HepG2 (cell line): Measurements from ENCODE around the gene GNL2. TPM values are rescaled to one million over a fixed set of nuclear protein-coding genes. Genes with fewer than 3 reads are reported as not detected.

Source experiments
- GABPA ChIP-seq, 2 experiments: IDR thresholded peaks; 2 replicates each; pipeline ENCODE4 v1.6.1; 2011 to 2016; ENCODE audit warnings: low read depth in 2 of 2, low read length in 1 of 2, missing biosample characterization in 1 of 2, missing genetic modification characterization in 1 of 2
- GABPB1 ChIP-seq: IDR thresholded peaks from 2 replicates; pipeline ENCODE4 v1.6.1; 2016; ENCODE audit warnings: mild to moderate bottlenecking, missing genetic modification reagents, moderate library complexity, missing compliant biosample characterization
- GPN1 ChIP-seq: sonication (generic); formaldehyde crosslinking; IDR thresholded peaks from 2 replicates; pipeline ENCODE4 v1.5.1; 2020; ENCODE audit warnings: missing genetic modification reagents, borderline replicate concordance
- IRF2 ChIP-seq: IDR thresholded peaks from 2 replicates; pipeline ENCODE4 v1.6.1; 2018; ENCODE audit warnings: missing genetic modification reagents, missing compliant biosample characterization
- MBNL3 ChIP-seq: fragments of 250-450 bp; sonication (Bioruptor Pico); conservative IDR thresholded peaks from 2 replicates; pipeline ENCODE4 v1.8.0; 2022; ENCODE audit warnings: mild to moderate bottlenecking, inconsistent platforms
- ONECUT2 ChIP-seq: sonication (generic); formaldehyde crosslinking; IDR thresholded peaks from 2 replicates; pipeline ENCODE4 v1.4.0; 2020; ENCODE audit warnings: missing genetic modification reagents
- RBM22 ChIP-seq: fragments of 200-400 bp; formaldehyde crosslinking; optimal IDR thresholded peaks from 2 replicates; pipeline ENCODE3; 2017; ENCODE audit warnings: mild to moderate bottlenecking, low read length, moderate library complexity
- RFX1 ChIP-seq: fragments of 450-650 bp; IDR thresholded peaks from 2 replicates; pipeline ENCODE4 v1.6.1; 2017
- RFXAP ChIP-seq: sonication (generic); formaldehyde crosslinking; IDR thresholded peaks from 2 replicates; pipeline ENCODE4 v1.4.0; 2020; ENCODE audit warnings: missing genetic modification reagents, borderline replicate concordance
- SIX1 ChIP-seq: sonication (generic); formaldehyde crosslinking; IDR thresholded peaks from 2 replicates; pipeline ENCODE4 v1.4.0; 2020; ENCODE audit warnings: missing genetic modification reagents, borderline replicate concordance
- TFDP1 ChIP-seq: IDR thresholded peaks from 2 replicates; pipeline ENCODE4 v1.6.1; 2016; ENCODE audit warnings: missing compliant biosample characterization, missing genetic modification reagents, borderline replicate concordance
- ZBTB21 ChIP-seq: sonication (generic); formaldehyde crosslinking; IDR thresholded peaks from 2 replicates; pipeline ENCODE4 v1.4.0; 2020; ENCODE audit warnings: missing genetic modification reagents
- ZNF180 ChIP-seq: sonication (generic); formaldehyde crosslinking; IDR thresholded peaks from 2 replicates; pipeline ENCODE4 v1.4.0; 2020; ENCODE audit warnings: low read depth, missing genetic modification reagents, borderline replicate concordance
- ZNF44 ChIP-seq: sonication (generic); formaldehyde crosslinking; IDR thresholded peaks from 2 replicates; pipeline ENCODE4 v1.5.1; 2020; ENCODE audit warnings: mild to moderate bottlenecking, missing genetic modification reagents
- ZNF652 ChIP-seq: IDR thresholded peaks from 2 replicates; pipeline ENCODE4 v1.6.1; 2016; ENCODE audit warnings: low read depth, borderline replicate concordance
- ZNF883 ChIP-seq: sonication (generic); formaldehyde crosslinking; IDR thresholded peaks from 2 replicates; pipeline ENCODE4 v1.5.1; 2020; ENCODE audit warnings: mild to moderate bottlenecking, missing genetic modification reagents; ENCODE audit errors: not compliant biosample characterization
- ZZZ3 ChIP-seq: sonication (generic); formaldehyde crosslinking; IDR thresholded peaks from 2 replicates; pipeline ENCODE4 v1.4.0; 2020; ENCODE audit warnings: missing genetic modification reagents, mild to moderate bottlenecking, borderline replicate concordance
- polyA plus RNA-seq, 8 experiments: library from polyadenylated mRNA; depleted of rRNA in 3 of 8; stranded (reverse) in 7 of 8; unstranded in 1 of 8; fragments of >200 nt; fragmentation: Illumina TruSeq in 4 of 8; extraction: Trizol in 4 of 8; gene quantifications; 2 replicates each; pipeline versions ENCODE4 v1.2.1 to v1.2.3, GENCODE V29; 2011 to 2016; ENCODE audit warnings: low read depth in 4 of 8, missing spikeins in 1 of 8, mixed read lengths in 1 of 8; ENCODE audit not compliant: insufficient read depth in 1 of 8
- total RNA-seq, 5 experiments: library from RNA; depleted of rRNA; stranded (reverse); fragments of >200 nt; fragmentation: Illumina TruSeq; extraction: Trizol; gene quantifications; 2 replicates each; pipeline ENCODE4 v1.2.3, GENCODE V29; 2016; ENCODE audit warnings: low read depth in 1 of 5
- TF ChIP-seq, protein P1 (sequence below): sonication (generic); formaldehyde crosslinking; IDR thresholded peaks from 2 replicates; pipeline ENCODE4 v1.5.0; 2020; ENCODE audit warnings: mild to moderate bottlenecking, missing genetic modification reagents, borderline replicate concordance
- TF ChIP-seq, protein P2 (sequence below): fragments of 450-650 bp; IDR thresholded peaks from 2 replicates; pipeline ENCODE4 v1.6.1; 2016

The GNL2 gene
- total and polyA plus RNA-seq, 2 of the 13 experiments (the other 11 are each of a cell fraction or from before 2014, with no cell fraction given) = 32.1 to 72.1 TPM

- TF ChIP-seq, protein P1, sequence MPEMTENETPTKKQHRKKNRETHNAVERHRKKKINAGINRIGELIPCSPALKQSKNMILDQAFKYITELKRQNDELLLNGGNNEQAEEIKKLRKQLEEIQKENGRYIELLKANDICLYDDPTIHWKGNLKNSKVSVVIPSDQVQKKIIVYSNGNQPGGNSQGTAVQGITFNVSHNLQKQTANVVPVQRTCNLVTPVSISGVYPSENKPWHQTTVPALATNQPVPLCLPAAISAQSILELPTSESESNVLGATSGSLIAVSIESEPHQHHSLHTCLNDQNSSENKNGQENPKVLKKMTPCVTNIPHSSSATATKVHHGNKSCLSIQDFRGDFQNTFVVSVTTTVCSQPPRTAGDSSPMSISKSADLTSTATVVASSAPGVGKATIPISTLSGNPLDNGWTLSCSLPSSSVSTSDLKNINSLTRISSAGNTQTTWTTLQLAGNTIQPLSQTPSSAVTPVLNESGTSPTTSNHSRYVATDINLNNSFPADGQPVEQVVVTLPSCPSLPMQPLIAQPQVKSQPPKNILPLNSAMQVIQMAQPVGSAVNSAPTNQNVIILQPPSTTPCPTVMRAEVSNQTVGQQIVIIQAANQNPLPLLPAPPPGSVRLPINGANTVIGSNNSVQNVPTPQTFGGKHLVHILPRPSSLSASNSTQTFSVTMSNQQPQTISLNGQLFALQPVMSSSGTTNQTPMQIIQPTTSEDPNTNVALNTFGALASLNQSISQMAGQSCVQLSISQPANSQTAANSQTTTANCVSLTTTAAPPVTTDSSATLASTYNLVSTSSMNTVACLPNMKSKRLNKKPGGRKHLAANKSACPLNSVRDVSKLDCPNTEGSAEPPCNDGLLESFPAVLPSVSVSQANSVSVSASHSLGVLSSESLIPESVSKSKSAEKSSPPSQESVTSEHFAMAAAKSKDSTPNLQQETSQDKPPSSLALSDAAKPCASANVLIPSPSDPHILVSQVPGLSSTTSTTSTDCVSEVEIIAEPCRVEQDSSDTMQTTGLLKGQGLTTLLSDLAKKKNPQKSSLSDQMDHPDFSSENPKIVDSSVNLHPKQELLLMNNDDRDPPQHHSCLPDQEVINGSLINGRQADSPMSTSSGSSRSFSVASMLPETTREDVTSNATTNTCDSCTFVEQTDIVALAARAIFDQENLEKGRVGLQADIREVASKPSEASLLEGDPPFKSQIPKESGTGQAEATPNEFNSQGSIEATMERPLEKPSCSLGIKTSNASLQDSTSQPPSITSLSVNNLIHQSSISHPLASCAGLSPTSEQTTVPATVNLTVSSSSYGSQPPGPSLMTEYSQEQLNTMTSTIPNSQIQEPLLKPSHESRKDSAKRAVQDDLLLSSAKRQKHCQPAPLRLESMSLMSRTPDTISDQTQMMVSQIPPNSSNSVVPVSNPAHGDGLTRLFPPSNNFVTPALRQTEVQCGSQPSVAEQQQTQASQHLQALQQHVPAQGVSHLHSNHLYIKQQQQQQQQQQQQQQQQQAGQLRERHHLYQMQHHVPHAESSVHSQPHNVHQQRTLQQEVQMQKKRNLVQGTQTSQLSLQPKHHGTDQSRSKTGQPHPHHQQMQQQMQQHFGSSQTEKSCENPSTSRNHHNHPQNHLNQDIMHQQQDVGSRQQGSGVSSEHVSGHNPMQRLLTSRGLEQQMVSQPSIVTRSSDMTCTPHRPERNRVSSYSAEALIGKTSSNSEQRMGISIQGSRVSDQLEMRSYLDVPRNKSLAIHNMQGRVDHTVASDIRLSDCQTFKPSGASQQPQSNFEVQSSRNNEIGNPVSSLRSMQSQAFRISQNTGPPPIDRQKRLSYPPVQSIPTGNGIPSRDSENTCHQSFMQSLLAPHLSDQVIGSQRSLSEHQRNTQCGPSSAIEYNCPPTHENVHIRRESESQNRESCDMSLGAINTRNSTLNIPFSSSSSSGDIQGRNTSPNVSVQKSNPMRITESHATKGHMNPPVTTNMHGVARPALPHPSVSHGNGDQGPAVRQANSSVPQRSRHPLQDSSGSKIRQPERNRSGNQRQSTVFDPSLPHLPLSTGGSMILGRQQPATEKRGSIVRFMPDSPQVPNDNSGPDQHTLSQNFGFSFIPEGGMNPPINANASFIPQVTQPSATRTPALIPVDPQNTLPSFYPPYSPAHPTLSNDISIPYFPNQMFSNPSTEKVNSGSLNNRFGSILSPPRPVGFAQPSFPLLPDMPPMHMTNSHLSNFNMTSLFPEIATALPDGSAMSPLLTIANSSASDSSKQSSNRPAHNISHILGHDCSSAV = no peak
- TF ChIP-seq, protein P2, sequence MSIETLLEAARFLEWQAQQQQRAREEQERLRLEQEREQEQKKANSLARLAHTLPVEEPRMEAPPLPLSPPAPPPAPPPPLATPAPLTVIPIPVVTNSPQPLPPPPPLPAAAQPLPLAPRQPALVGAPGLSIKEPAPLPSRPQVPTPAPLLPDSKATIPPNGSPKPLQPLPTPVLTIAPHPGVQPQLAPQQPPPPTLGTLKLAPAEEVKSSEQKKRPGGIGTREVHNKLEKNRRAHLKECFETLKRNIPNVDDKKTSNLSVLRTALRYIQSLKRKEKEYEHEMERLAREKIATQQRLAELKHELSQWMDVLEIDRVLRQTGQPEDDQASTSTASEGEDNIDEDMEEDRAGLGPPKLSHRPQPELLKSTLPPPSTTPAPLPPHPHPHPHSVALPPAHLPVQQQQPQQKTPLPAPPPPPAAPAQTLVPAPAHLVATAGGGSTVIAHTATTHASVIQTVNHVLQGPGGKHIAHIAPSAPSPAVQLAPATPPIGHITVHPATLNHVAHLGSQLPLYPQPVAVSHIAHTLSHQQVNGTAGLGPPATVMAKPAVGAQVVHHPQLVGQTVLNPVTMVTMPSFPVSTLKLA = peak; percentile 90
- no peak for TF ChIP-seq ONECUT2 (CRISPR knock-in tag)
- TF ChIP-seq RBM22 = peak; percentile 59
- peak; percentile 48; the same call in 1 of the 2 replicates for TF ChIP-seq RFXAP
- TF ChIP-seq GABPB1 (CRISPR knock-in tag) = peak; percentile 99
- peak; percentile 91 for TF ChIP-seq GABPA (IDR thresholded peaks at IDR 0.05; ENCODE audit: low read depth, low read length)
- peak; percentile 95 for TF ChIP-seq GABPA (CRISPR knock-in tag; IDR thresholded peaks at IDR 0.05; ENCODE audit: low read depth)
- TF ChIP-seq ZNF180 (CRISPR knock-in tag) = no peak
- TF ChIP-seq TFDP1 (CRISPR knock-in tag) = peak; percentile 81; the same call in 1 of the 2 replicates
- peak; percentile 87 for TF ChIP-seq RFX1
- TF ChIP-seq GPN1 (CRISPR knock-in tag) = 0 out of 2 replicates have a peak, but pooled peaks have one; percentile 41
- peak; percentile 47; the same call in 1 of the 2 replicates for TF ChIP-seq ZZZ3 (CRISPR knock-in tag)
- peak; percentile 56; the same call in 1 of the 2 replicates for TF ChIP-seq ZBTB21 (CRISPR knock-in tag)
- TF ChIP-seq ZNF652 = no peak
- no peak for TF ChIP-seq SIX1 (CRISPR knock-in tag)
- no peak for TF ChIP-seq ZNF44
- peak; percentile 68 for TF ChIP-seq ZNF883
- peak; percentile 49; the same call in 1 of the 2 replicates for TF ChIP-seq IRF2 (CRISPR knock-in tag)
- TF ChIP-seq MBNL3 (CRISPR knock-in tag) = no peak
Measured at GRCh38 chr1:37595440-37596181, at the start of gene GNL2 (continued).
